Keratinocyte (primary cell): ENCODE data around the gene H1-8.

Experiments used
- EZH2 ChIP-seq: IDR thresholded peaks from one replicate; pipeline ENCODE4 v1.6.1; 2012; ENCODE audit warnings: inconsistent platforms, mild to moderate bottlenecking, low read length, moderate library complexity
- TF ChIP-seq, protein P1 (sequence below), 3 experiments: IDR thresholded peaks in 1 of 3; conservative IDR thresholded peaks in 1 of 3; optimal IDR thresholded peaks in 1 of 3; 2 replicates in 2 of 3; 3 replicates in 1 of 3; pipeline versions ENCODE3 to v1.5.1; 2011; ENCODE audit warnings: low read length in 3 of 3, mild to moderate bottlenecking in 3 of 3, moderate library complexity in 2 of 3, control low read depth in 1 of 3, inconsistent platforms in 1 of 3; ENCODE audit not compliant: insufficient read depth in 2 of 3; ENCODE audit errors: extremely low read depth in 1 of 3

- TF ChIP-seq, protein P1, sequence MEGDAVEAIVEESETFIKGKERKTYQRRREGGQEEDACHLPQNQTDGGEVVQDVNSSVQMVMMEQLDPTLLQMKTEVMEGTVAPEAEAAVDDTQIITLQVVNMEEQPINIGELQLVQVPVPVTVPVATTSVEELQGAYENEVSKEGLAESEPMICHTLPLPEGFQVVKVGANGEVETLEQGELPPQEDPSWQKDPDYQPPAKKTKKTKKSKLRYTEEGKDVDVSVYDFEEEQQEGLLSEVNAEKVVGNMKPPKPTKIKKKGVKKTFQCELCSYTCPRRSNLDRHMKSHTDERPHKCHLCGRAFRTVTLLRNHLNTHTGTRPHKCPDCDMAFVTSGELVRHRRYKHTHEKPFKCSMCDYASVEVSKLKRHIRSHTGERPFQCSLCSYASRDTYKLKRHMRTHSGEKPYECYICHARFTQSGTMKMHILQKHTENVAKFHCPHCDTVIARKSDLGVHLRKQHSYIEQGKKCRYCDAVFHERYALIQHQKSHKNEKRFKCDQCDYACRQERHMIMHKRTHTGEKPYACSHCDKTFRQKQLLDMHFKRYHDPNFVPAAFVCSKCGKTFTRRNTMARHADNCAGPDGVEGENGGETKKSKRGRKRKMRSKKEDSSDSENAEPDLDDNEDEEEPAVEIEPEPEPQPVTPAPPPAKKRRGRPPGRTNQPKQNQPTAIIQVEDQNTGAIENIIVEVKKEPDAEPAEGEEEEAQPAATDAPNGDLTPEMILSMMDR (optimal IDR thresholded peaks at IDR 0.05 in 1 of 3, IDR thresholded peaks at IDR 0.05 in 1 of 3, conservative IDR thresholded peaks at IDR 0.05 in 1 of 3; ENCODE audit: extremely low read depth in 1 of 3, insufficient read depth in 2 of 3, low read length in 3 of 3) = no peak
- TF ChIP-seq EZH2 = no peak
Measured at GRCh38 chr3:129502641-129503408, 40.1 kb upstream of the H1-8 start.
